ENCODE results near the gene LAMC3. TPM values are rescaled to one million over a fixed set of nuclear protein-coding genes. Genes with fewer than 3 reads are reported as not detected.

LAMC3 gene
- total and polyA plus RNA-seq, 3 donors from 2014 or later: 35.9 to 136 (median 86.3) TPM

DNA sequence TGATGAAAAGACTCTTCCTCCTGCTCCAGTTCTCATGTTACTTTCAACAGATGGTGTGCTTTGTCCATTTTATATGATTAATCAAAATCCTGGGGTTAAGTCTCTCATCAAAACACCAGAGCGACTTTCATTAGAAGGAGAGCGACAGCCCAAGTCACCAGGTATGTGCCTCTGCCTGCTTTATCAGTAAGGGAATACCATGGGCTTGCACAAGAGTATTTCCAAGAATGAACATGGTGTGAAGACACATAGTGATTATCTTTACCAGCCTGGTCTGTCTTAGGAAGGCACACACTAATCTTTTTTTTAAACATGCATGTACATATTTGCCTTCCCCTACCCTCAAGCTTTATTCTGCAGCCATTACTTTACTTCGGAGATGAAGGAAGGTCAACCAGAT lies 131.6 kb downstream of the LAMC3 start:
- Histone ChIP-seq H3K4me3 (no peak overlapping the region), H3K9me3 (no peaks in the 10 kb centered on the region), H3K36me3 (ENCODE audit: low read depth, missing control alignments) (no peaks in the 10 kb centered on the region), H3K27me3 (no peaks in the 10 kb centered on the region), H3K27ac (no peak overlapping the region), H3K4me1 (no peaks in the 10 kb centered on the region)
- no peak for DNase-seq
- TF ChIP-seq POLR2A (IDR thresholded peaks at IDR 0.05): no peak
- TF ChIP-seq CTCF (IDR thresholded peaks at IDR 0.05): no peak
- WGBS, 2 donors: 91 to 92% methylated on average over 3 of the region's 3 CpGs
- intact Hi-C loops (cut with DNase I; ENCODE audit: low total_unique reads): no loop called here

GRCh38 chr9:131142160-131142559 lies 133.2 kb downstream of the LAMC3 start:
- Histone ChIP-seq H3K9me3 (no peaks in the 10 kb centered on the region), H3K36me3 (ENCODE audit: low read depth, missing control alignments) (no peaks in the 10 kb centered on the region), H3K4me3 (no peak overlapping the region), H3K27ac (no peak overlapping the region), H3K27me3 (no peaks in the 10 kb centered on the region), H3K4me1 (no peaks in the 10 kb centered on the region)
- DNase-seq: no peak
- intact Hi-C loops (cut with DNase I; ENCODE audit: low total_unique reads): no loop called here
- TF ChIP-seq CTCF (IDR thresholded peaks at IDR 0.05) (no peak), POLR2A (IDR thresholded peaks at IDR 0.05) (no peak)
- 94 to 96% methylated on average over 3 of the region's 3 CpGs for WGBS, 2 donors

Small RNA genes within 50 kb of the gene (small RNA-seq; reads per million reads assigned to genes)
- 0 reads per million in 2 donors for gene RF00322
- 0 reads per million in 2 donors for gene RNU6-881P

Other genes with a start within 250 kb of the LAMC3 start
- gene ABL1, start 173.9 kb upstream of the LAMC3 start, total RNA-seq: 10 to 100 TPM; 57.2 to 65.9 TPM
- gene ABL1, start 173.9 kb upstream of the LAMC3 start, polyA plus RNA-seq (ENCODE audit: insufficient read depth, low read depth, low replicate concordance): 51.0 TPM
- gene QRFP, start 112.4 kb upstream of the LAMC3 start, total RNA-seq: under 1 TPM in 1 of 2 donors, not detected in 1; 0.24 TPM
- not detected for gene QRFP, start 112.4 kb upstream of the LAMC3 start, polyA plus RNA-seq (ENCODE audit: insufficient read depth, low read depth, low replicate concordance)
- 10 to 100 TPM; 29.1 to 33.5 TPM for gene FIBCD1, start 69.9 kb upstream of the LAMC3 start, total RNA-seq
- 20.8 TPM for gene FIBCD1, start 69.9 kb upstream of the LAMC3 start, polyA plus RNA-seq (ENCODE audit: insufficient read depth, low read depth, low replicate concordance)
- 10 to 100 TPM in 1 of 2 donors, 1 to 10 TPM in 1; 8.3 to 14.9 TPM for gene AIF1L, start 87.4 kb downstream of the LAMC3 start, total RNA-seq
- gene AIF1L, start 87.4 kb downstream of the LAMC3 start, polyA plus RNA-seq (ENCODE audit: insufficient read depth, low read depth, low replicate concordance): 24.6 TPM
- 100 to 1,000 TPM; 190 to 250 TPM for gene NUP214, start 116.4 kb downstream of the LAMC3 start, total RNA-seq
- 237 TPM for gene NUP214, start 116.4 kb downstream of the LAMC3 start, polyA plus RNA-seq (ENCODE audit: insufficient read depth, low read depth, low replicate concordance)

All from testis (tissue), 3 donors.